Measurements from ENCODE around the gene PARP2. TPM values are rescaled to one million over a fixed set of nuclear protein-coding genes. Genes with fewer than 3 reads are reported as not detected.

Gene PARP2
- total RNA-seq, 1 experiment from 2014 or later: 38.3 TPM

- BruUV-seq (replicated peaks): no TSS peak
- ATAC-seq (no peak), DNase-seq (no peak)
- CTCF ChIA-PET: no interaction called here
- intact Hi-C loops (cut with micrococcal nuclease): no loop called here
- no peaks in the 10 kb centered on the region for H3K4me1 ChIP-seq (ENCODE audit: insufficient read depth, low read length)
- H3K79me2 ChIP-seq (ENCODE audit: low read length): no peaks in the 10 kb centered on the region
- H3F3A ChIP-seq (ENCODE audit: low read length, unreplicated experiment): no peaks in the 10 kb centered on the region
- no peaks in the 10 kb centered on the region for H4K20me1 ChIP-seq (ENCODE audit: low read length)
- TF ChIP-seq EZH2 (IDR thresholded peaks at IDR 0.05; ENCODE audit: low read length, unreplicated experiment) (no peak), EZH2phosphoT487 (IDR thresholded peaks at IDR 0.05; ENCODE audit: borderline replicate concordance, low read length) (no peak)
- H3K27me3 ChIP-seq (ENCODE audit: low read length): no peaks in the 10 kb centered on the region
- no peaks in the 10 kb centered on the region for H3K9me3 ChIP-seq (ENCODE audit: low read length)
- H2AFZ ChIP-seq (ENCODE audit: low read length): no peak overlapping the region
- H3K4me3 ChIP-seq (ENCODE audit: low read length): no peak overlapping the region
- POLR2A ChIA-PET (ENCODE audit: unreplicated experiment): no interaction called here
- no peaks in the 10 kb centered on the region for H3K9me2 ChIP-seq (replicated peaks; ENCODE audit: low read length)
- H3K36me3 ChIP-seq (ENCODE audit: low read depth, low read length): peaks cover 7% of the 10 kb centered on the region
- H3K27ac ChIP-seq (ENCODE audit: low read length): no peak overlapping the region
- H3K4me2 ChIP-seq (ENCODE audit: low read length): no peak overlapping the region
- H3K9ac ChIP-seq (ENCODE audit: low read length): no peak overlapping the region
Measured at GRCh38 chr14:20384886-20385285, 41.5 kb downstream of the PARP2 start.

GRCh38 chr14:20386276-20386855 lies 42.9 kb downstream of the PARP2 start:
- Histone ChIP-seq H3K27ac (ENCODE audit: low read length) (no peak overlapping the region), H3K9me2 (replicated peaks; ENCODE audit: low read length) (no peaks in the 10 kb centered on the region), H3K9me3 (ENCODE audit: low read length) (no peaks in the 10 kb centered on the region), H4K20me1 (ENCODE audit: low read length) (no peaks in the 10 kb centered on the region), H3F3A (ENCODE audit: low read length, unreplicated experiment) (no peaks in the 10 kb centered on the region), H3K9ac (ENCODE audit: low read length) (no peak overlapping the region), H3K4me2 (ENCODE audit: low read length) (no peak overlapping the region), H3K4me1 (ENCODE audit: insufficient read depth, low read length) (no peaks in the 10 kb centered on the region), H3K27me3 (ENCODE audit: low read length) (no peaks in the 10 kb centered on the region), H3K36me3 (ENCODE audit: low read depth, low read length) (peaks cover 14% of the 10 kb centered on the region), H3K4me3 (ENCODE audit: low read length) (no peak overlapping the region), H3K79me2 (ENCODE audit: low read length) (no peaks in the 10 kb centered on the region), H2AFZ (ENCODE audit: low read length) (no peak overlapping the region)
- intact Hi-C loops (cut with micrococcal nuclease): no loop called here
- POLR2A ChIA-PET (ENCODE audit: unreplicated experiment): no interaction called here
- DNase-seq: no peak
- no TSS peak for BruUV-seq (replicated peaks)
- CTCF ChIA-PET: no interaction called here
- TF ChIP-seq EZH2phosphoT487 (IDR thresholded peaks at IDR 0.05; ENCODE audit: borderline replicate concordance, low read length) (no peak), CTCF (conservative IDR thresholded peaks at IDR 0.05; ENCODE audit: low read depth, low read length) (no peak), EZH2 (IDR thresholded peaks at IDR 0.05; ENCODE audit: low read length, unreplicated experiment) (no peak)
- no peak for ATAC-seq

- CTCF ChIA-PET: no interaction called here
- H3K27me3 ChIP-seq (ENCODE audit: low read length): no peaks in the 10 kb centered on the region
- no peak overlapping the region for H3K9ac ChIP-seq (ENCODE audit: low read length)
- intact Hi-C loops (cut with micrococcal nuclease): no loop called here
- no TSS peak for BruUV-seq (replicated peaks)
- no peak overlapping the region for H2AFZ ChIP-seq (ENCODE audit: low read length)
- POLR2A ChIA-PET (ENCODE audit: unreplicated experiment): no interaction called here
- H3K36me3 ChIP-seq (ENCODE audit: low read depth, low read length): peaks cover 19% of the 10 kb centered on the region
- H3K27ac ChIP-seq (ENCODE audit: low read length): no peak overlapping the region
- H3K79me2 ChIP-seq (ENCODE audit: low read length): no peaks in the 10 kb centered on the region
- H3K4me1 ChIP-seq (ENCODE audit: insufficient read depth, low read length): no peaks in the 10 kb centered on the region
- no peaks in the 10 kb centered on the region for H3K9me2 ChIP-seq (replicated peaks; ENCODE audit: low read length)
- no peak overlapping the region for H3K4me2 ChIP-seq (ENCODE audit: low read length)
- TF ChIP-seq EZH2 (IDR thresholded peaks at IDR 0.05; ENCODE audit: low read length, unreplicated experiment) (no peak), CTCF (conservative IDR thresholded peaks at IDR 0.05; ENCODE audit: low read depth, low read length) (no peak), EZH2phosphoT487 (IDR thresholded peaks at IDR 0.05; ENCODE audit: borderline replicate concordance, low read length) (no peak)
- ATAC-seq: no peak
- no peaks in the 10 kb centered on the region for H3K9me3 ChIP-seq (ENCODE audit: low read length)
- DNase-seq: no peak
- no peaks in the 10 kb centered on the region for H3F3A ChIP-seq (ENCODE audit: low read length, unreplicated experiment)
- no peaks in the 10 kb centered on the region for H4K20me1 ChIP-seq (ENCODE audit: low read length)
- H3K4me3 ChIP-seq (ENCODE audit: low read length): no peak overlapping the region
Measured at GRCh38 chr14:20387576-20387975, 44.1 kb downstream of the PARP2 start.

Measured in PC-3 (cell line).